T follicular helper cell (primary cell): ENCODE measurements around the gene SLC9C2.
"Not testable (repeated sequence)": the region's sequence is repeated elsewhere in the genome, so short reads cannot be mapped to it uniquely, and the experiment has no call there.

ENCODE experiments used
- DNase-seq: peaks from one replicate; pipeline ENCODE4 v3.0.0-alpha.2; 2020; ENCODE audit warnings: low read depth
- total RNA-seq, 2 experiments: gene quantifications; one replicate each; lab custom pipeline; 2026; lab: John Stamatoyannopoulos, UW

The SLC9C2 gene
- 0 reads per million in 2 experiments for total RNA-seq

- no peak for DNase-seq
These were observed at the start of gene SLC9C2 for GRCh38 chr1:173603056-173603591. SLC9C2 (minus strand) TSS chr1:173603072; CDS start chr1:173601776, 1,296 bp downstream.

- no peak for DNase-seq
These were observed 46.2 kb upstream of the SLC9C2 start for GRCh38 chr1:173648880-173649605.

- no peak for DNase-seq
These were observed 43.8 kb upstream of the SLC9C2 start for GRCh38 chr1:173646656-173647055.

GRCh38 chr1:173642450-173643139, 39.7 kb upstream of the SLC9C2 start:
- not testable (repeated sequence) for DNase-seq

GRCh38 chr1:173639102-173639501, 36.2 kb upstream of the SLC9C2 start:
- no peak for DNase-seq

GRCh38 chr1:173638043-173639021, 35.5 kb upstream of the SLC9C2 start:
- DNase-seq = no peak

- DNase-seq = not testable (repeated sequence)
These were observed 34.6 kb upstream of the SLC9C2 start for GRCh38 chr1:173637236-173638042.

GRCh38 chr1:173635116-173635515, 32.2 kb upstream of the SLC9C2 start, which contains the start of gene TEX50:
TEX50 (plus strand) TSS chr1:173635338; CDS start chr1:173635522, 184 bp downstream.
- DNase-seq = no peak

- DNase-seq = no peak
These were observed 26.0 kb upstream of the SLC9C2 start for GRCh38 chr1:173628888-173629287.

GRCh38 chr1:173627269-173627668, 24.4 kb upstream of the SLC9C2 start:
- no peak for DNase-seq

- no peak for DNase-seq
These were observed 14.0 kb upstream of the SLC9C2 start for GRCh38 chr1:173616859-173617258.

- DNase-seq = not testable (repeated sequence)
These were observed 10.2 kb upstream of the SLC9C2 start for GRCh38 chr1:173613086-173613485.

GRCh38 chr1:173608503-173609216, 5.8 kb upstream of the SLC9C2 start:
- DNase-seq = no peak

- no peak for DNase-seq
These were observed 1.3 kb downstream of the SLC9C2 start for GRCh38 chr1:173601588-173601987.

- DNase-seq = no peak
These were observed 6.6 kb downstream of the SLC9C2 start for GRCh38 chr1:173596097-173596825.

- not testable (repeated sequence) for DNase-seq
These were observed 11.7 kb downstream of the SLC9C2 start for GRCh38 chr1:173591138-173591537.

GRCh38 chr1:173590557-173590956, 12.3 kb downstream of the SLC9C2 start:
- DNase-seq = no peak

- no peak for DNase-seq
These were observed 21.3 kb downstream of the SLC9C2 start for GRCh38 chr1:173581383-173582079.

GRCh38 chr1:173580658-173581057, 22.2 kb downstream of the SLC9C2 start:
- DNase-seq = no peak
